ENCODE data around the gene CORO2B. TPM values are rescaled to one million over a fixed set of nuclear protein-coding genes. Genes with fewer than 3 reads are reported as not detected.

The CORO2B gene
- total and polyA plus RNA-seq, 9 of the 15 experiments (the other 6 are each of a cell fraction or from before 2014, with no cell fraction given) = not detected

DNA sequence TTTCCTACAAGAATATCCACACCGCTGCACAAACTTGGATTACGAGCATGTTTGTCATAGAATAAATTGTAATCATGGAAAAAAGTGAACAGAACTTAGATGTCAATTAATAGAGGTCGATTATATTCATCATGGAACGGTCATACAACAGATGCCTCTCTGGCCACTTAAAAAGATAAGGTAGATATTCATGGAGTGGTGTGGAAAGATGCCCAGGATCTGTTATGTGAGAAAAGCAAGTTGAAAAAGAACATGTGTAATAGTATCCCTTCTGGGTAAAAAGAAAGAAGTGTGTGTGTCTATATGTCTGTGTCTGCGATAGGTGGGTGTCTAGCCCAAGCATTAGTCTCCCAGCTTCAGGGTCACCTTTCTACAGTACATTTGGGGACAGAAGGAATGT lies 128.6 kb downstream of the CORO2B start:
- FAIRE-seq (no peak), DNase-seq (ENCODE audit: extremely low read depth in 1 of 4, low spot score in 3 of 4) (no peak), ATAC-seq (no peak)
- ChIA-PET POLR2A (interaction anchor here (0.6 to 1.0 kb wide), 2 partner anchors 12 to 15 kb away, joined by 3 read pairs; no protein-coding TSS in a partner anchor), CTCF (ENCODE audit: low intra/inter-chr PET ratio) (no interaction called here)
- Histone ChIP-seq H3K4me3 (no peak overlapping the region), H3K4me2 (ENCODE audit: insufficient read depth, low read length) (no peak overlapping the region), H3K9me3 (replicated peaks; ENCODE audit: control insufficient read depth, insufficient read depth, low read depth, low read length) (no peaks in the 10 kb centered on the region), H3K9ac (ENCODE audit: insufficient read depth in 1 of 2, low read depth in 2 of 2, low read length in 2 of 2) (no peak overlapping the region), H2AFZ (ENCODE audit: low read depth, low read length) (no peak overlapping the region), H3K36me3 (ENCODE audit: control insufficient read depth, insufficient read depth, low read length) (no peaks in the 10 kb centered on the region), H3K27ac (ENCODE audit: extremely low read depth, low read depth, low read length) (no peak overlapping the region), H3K79me2 (ENCODE audit: control insufficient read depth, insufficient read depth, low read length) (no peaks in the 10 kb centered on the region), H3K27me3 (ENCODE audit: control insufficient read depth in 2 of 2, insufficient read depth in 2 of 2, low read length in 2 of 2) (peaks cover 0 to 29% of the 10 kb centered on the region in 2 experiments; a peak in 3 of 5 replicates), H3K4me1 (replicated peaks in 1 of 2; ENCODE audit: control insufficient read depth in 2 of 2, insufficient read depth in 2 of 2, low read length in 2 of 2) (peaks cover 0 to 3% of the 10 kb centered on the region in 2 experiments; a peak in 3 of 5 replicates), H4K20me1 (replicated peaks; ENCODE audit: control insufficient read depth, insufficient read depth, low read length) (peaks cover 3% of the 10 kb centered on the region; the same call in 1 of the 2 replicates), H3K9me1 (ENCODE audit: control insufficient read depth, insufficient read depth, low read length) (no peaks in the 10 kb centered on the region)
- no TSS peak for BruUV-seq (replicated peaks)
- TF ChIP-seq, protein P1, sequence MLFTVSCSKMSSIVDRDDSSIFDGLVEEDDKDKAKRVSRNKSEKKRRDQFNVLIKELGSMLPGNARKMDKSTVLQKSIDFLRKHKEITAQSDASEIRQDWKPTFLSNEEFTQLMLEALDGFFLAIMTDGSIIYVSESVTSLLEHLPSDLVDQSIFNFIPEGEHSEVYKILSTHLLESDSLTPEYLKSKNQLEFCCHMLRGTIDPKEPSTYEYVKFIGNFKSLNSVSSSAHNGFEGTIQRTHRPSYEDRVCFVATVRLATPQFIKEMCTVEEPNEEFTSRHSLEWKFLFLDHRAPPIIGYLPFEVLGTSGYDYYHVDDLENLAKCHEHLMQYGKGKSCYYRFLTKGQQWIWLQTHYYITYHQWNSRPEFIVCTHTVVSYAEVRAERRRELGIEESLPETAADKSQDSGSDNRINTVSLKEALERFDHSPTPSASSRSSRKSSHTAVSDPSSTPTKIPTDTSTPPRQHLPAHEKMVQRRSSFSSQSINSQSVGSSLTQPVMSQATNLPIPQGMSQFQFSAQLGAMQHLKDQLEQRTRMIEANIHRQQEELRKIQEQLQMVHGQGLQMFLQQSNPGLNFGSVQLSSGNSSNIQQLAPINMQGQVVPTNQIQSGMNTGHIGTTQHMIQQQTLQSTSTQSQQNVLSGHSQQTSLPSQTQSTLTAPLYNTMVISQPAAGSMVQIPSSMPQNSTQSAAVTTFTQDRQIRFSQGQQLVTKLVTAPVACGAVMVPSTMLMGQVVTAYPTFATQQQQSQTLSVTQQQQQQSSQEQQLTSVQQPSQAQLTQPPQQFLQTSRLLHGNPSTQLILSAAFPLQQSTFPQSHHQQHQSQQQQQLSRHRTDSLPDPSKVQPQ (CRISPR knock-in tag; IDR thresholded peaks at IDR 0.05; ENCODE audit: borderline replicate concordance) = no peak
- TF ChIP-seq HNRNPUL1 (IDR thresholded peaks at IDR 0.05; ENCODE audit: low read length) (no peak), RHOXF2B (CRISPR knock-in tag; conservative IDR thresholded peaks at IDR 0.05) (no peak), ZNF699 (CRISPR knock-in tag; IDR thresholded peaks at IDR 0.05; ENCODE audit: insufficient replicate concordance) (no peak), SRSF7 (optimal IDR thresholded peaks at IDR 0.05; ENCODE audit: low read depth, low read length) (no peak), ETV6 (IDR thresholded peaks at IDR 0.05; ENCODE audit: borderline replicate concordance in 1 of 2, low read depth in 2 of 2, low read length in 1 of 2) (no peak), ETV6 (CRISPR knock-in tag; IDR thresholded peaks at IDR 0.05; ENCODE audit: borderline replicate concordance) (no peak), TFAM (CRISPR knock-in tag; conservative IDR thresholded peaks at IDR 0.05) (no peak)
- TF ChIP-seq, protein P2, sequence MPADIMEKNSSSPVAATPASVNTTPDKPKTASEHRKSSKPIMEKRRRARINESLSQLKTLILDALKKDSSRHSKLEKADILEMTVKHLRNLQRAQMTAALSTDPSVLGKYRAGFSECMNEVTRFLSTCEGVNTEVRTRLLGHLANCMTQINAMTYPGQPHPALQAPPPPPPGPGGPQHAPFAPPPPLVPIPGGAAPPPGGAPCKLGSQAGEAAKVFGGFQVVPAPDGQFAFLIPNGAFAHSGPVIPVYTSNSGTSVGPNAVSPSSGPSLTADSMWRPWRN (IDR thresholded peaks at IDR 0.05; ENCODE audit: low read depth) = no peak
- intact Hi-C loops (cut with micrococcal nuclease) (no loop called here), in situ Hi-C loops (cut with MboI) (no loop called here)
- WGBS (ENCODE audit: insufficient coverage, low coverage, missing lambda C conversion rate) = 10% methylated on average over 5 of the region's 5 CpGs

Measured in K562 (cell line).